Calu3 (cell line): ENCODE results near the gene TRIM50. TPM values are rescaled to one million over a fixed set of nuclear protein-coding genes. Genes with fewer than 3 reads are reported as not detected.

ENCODE experiments used
- BruUV-seq: library from RNA; stranded (reverse); fragments of 400-500 nt; replicated peaks from 2 replicates; lab custom pipeline; 2021; lab: Mats Ljungman, UMichigan
- CTCF ChIA-PET: fragments of 300-600 bp; sonication (Branson Sonifier 250); formaldehyde crosslinking; loops from one replicate; lab custom pipeline; 2022; ENCODE audit warnings: antibody characterized with exemption; lab: Charles Lee
- DNase-seq: peaks from one replicate; pipeline ENCODE4 v3.0.0; 2022
- H3K27ac Mint-ChIP-seq: one replicate; pipeline ENCODE4 v1.8.0; 2022; ENCODE audit warnings: mixed read lengths; ENCODE audit not compliant: unreplicated experiment
- H3K27me3 Mint-ChIP-seq: one replicate; pipeline ENCODE4 v1.8.0; 2022; ENCODE audit warnings: mixed read lengths; ENCODE audit not compliant: unreplicated experiment
- H3K36me3 Mint-ChIP-seq: one replicate; pipeline ENCODE4 v1.8.0; 2022; ENCODE audit warnings: mild to moderate bottlenecking, moderate library complexity, mixed read lengths; ENCODE audit not compliant: insufficient read depth, unreplicated experiment
- H3K4me1 Mint-ChIP-seq: one replicate; pipeline ENCODE4 v1.8.0; 2022; ENCODE audit warnings: mild to moderate bottlenecking, low read depth, mixed read lengths; ENCODE audit not compliant: unreplicated experiment
- H3K4me3 Mint-ChIP-seq: one replicate; pipeline ENCODE4 v1.8.0; 2022; ENCODE audit warnings: mild to moderate bottlenecking, low read depth, moderate library complexity, mixed read lengths; ENCODE audit not compliant: unreplicated experiment
- H3K9me3 Mint-ChIP-seq: one replicate; pipeline ENCODE4 v1.8.0; 2022; ENCODE audit warnings: low read depth, mixed read lengths; ENCODE audit not compliant: unreplicated experiment
- intact Hi-C: fragments of 100-400 bp; cut with micrococcal nuclease; formaldehyde crosslinking; loops from one replicate; pipeline ENCODE4 v1.10.0; 2022; ENCODE audit not compliant: unreplicated experiment
- total RNA-seq: library from RNA; stranded (reverse); gene quantifications from 2 replicates; pipeline ENCODE4 v1.2.3, GENCODE V29; 2022
- TF ChIP-seq, protein P1 (sequence below): fragments of 200-600 bp; IDR thresholded peaks from one replicate; pipeline ENCODE4 v1.8.0; 2022; ENCODE audit warnings: antibody characterized with exemption; ENCODE audit not compliant: unreplicated experiment

TRIM50 gene
- total RNA-seq, 1 experiment from 2014 or later: not detected

DNA sequence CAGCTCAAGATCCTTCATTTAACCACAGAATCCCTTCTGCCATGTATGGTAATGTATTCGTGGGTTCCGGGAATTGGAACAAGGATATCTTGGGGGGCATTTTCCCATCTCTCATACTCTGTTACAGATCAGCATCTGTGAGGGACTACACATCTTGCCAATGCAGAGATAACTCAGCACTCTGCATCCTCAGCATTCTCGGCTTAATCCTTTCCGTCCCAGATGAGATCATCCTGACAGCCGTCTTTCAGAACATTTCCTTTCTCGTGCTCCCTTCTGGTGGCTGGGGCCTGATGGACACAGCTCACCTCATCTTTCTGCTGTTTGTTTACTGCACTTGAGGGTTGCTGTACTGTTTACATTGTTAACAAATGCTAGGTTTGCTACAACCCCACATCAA is 25.4 kb upstream of the TRIM50 start:
- no peaks in the 10 kb centered on the region for H3K36me3 Mint-ChIP-seq

GRCh38 chr7:73352784-73353183 is 24.9 kb upstream of the TRIM50 start:
- peaks cover 11% of the 10 kb centered on the region for H3K27me3 Mint-ChIP-seq
- no TSS peak for BruUV-seq
- DNase-seq: no peak
- no peaks in the 10 kb centered on the region for H3K36me3 Mint-ChIP-seq
- H3K4me1 Mint-ChIP-seq: no peaks in the 10 kb centered on the region
- no peak overlapping the region for H3K4me3 Mint-ChIP-seq
- intact Hi-C loops: no loop called here
- H3K9me3 Mint-ChIP-seq: peaks cover 4% of the 10 kb centered on the region
- CTCF ChIA-PET: no interaction called here
- TF ChIP-seq, protein P1, sequence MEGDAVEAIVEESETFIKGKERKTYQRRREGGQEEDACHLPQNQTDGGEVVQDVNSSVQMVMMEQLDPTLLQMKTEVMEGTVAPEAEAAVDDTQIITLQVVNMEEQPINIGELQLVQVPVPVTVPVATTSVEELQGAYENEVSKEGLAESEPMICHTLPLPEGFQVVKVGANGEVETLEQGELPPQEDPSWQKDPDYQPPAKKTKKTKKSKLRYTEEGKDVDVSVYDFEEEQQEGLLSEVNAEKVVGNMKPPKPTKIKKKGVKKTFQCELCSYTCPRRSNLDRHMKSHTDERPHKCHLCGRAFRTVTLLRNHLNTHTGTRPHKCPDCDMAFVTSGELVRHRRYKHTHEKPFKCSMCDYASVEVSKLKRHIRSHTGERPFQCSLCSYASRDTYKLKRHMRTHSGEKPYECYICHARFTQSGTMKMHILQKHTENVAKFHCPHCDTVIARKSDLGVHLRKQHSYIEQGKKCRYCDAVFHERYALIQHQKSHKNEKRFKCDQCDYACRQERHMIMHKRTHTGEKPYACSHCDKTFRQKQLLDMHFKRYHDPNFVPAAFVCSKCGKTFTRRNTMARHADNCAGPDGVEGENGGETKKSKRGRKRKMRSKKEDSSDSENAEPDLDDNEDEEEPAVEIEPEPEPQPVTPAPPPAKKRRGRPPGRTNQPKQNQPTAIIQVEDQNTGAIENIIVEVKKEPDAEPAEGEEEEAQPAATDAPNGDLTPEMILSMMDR: no peak
- no peak overlapping the region for H3K27ac Mint-ChIP-seq

More for the DNA sequence above, 25.4 kb upstream of the TRIM50 start:
- CTCF ChIA-PET: no interaction called here
- H3K27me3 Mint-ChIP-seq: peaks cover 7% of the 10 kb centered on the region
- BruUV-seq: no TSS peak
- intact Hi-C loops: no loop called here
- TF ChIP-seq, protein P1: no peak
- DNase-seq: no peak
- no peak overlapping the region for H3K27ac Mint-ChIP-seq
- H3K4me1 Mint-ChIP-seq: no peaks in the 10 kb centered on the region
- peaks cover 4% of the 10 kb centered on the region for H3K9me3 Mint-ChIP-seq
- H3K4me3 Mint-ChIP-seq: no peak overlapping the region

- TF ChIP-seq, protein P1: no peak
- no peaks in the 10 kb centered on the region for H3K4me1 Mint-ChIP-seq
- CTCF ChIA-PET: no interaction called here
- H3K27ac Mint-ChIP-seq: no peak overlapping the region
- no TSS peak for BruUV-seq
- no peaks in the 10 kb centered on the region for H3K36me3 Mint-ChIP-seq
- peaks cover 4% of the 10 kb centered on the region for H3K9me3 Mint-ChIP-seq
- no peak for DNase-seq
- intact Hi-C loops: no loop called here
- H3K4me3 Mint-ChIP-seq: no peak overlapping the region
- H3K27me3 Mint-ChIP-seq: peaks cover 15% of the 10 kb centered on the region
Measured at GRCh38 chr7:73351447-73352167, 23.7 kb upstream of the TRIM50 start.

- Mint-ChIP-seq H3K4me1 (no peaks in the 10 kb centered on the region), H3K9me3 (peaks cover 4% of the 10 kb centered on the region), H3K4me3 (no peak overlapping the region), H3K36me3 (no peaks in the 10 kb centered on the region), H3K27me3 (peaks cover 15% of the 10 kb centered on the region), H3K27ac (no peak overlapping the region)
- intact Hi-C loops: no loop called here
- no peak for DNase-seq
- CTCF ChIA-PET: no interaction called here
- no TSS peak for BruUV-seq
- TF ChIP-seq, protein P1: no peak
Measured at GRCh38 chr7:73350306-73351068, 22.6 kb upstream of the TRIM50 start.
